Natural killer cell (primary cell): ENCODE results near the gene MEPCE. TPM values are rescaled to one million over a fixed set of nuclear protein-coding genes. Genes with fewer than 3 reads are reported as not detected.

Experiments
- ATAC-seq, 3 donors: fragments of 150-1000 bp in 2 of 3; fragments of 200-7000 bp in 1 of 3; cut with Tn5 transposase; 1 replicate in 1 of 3; 2 replicates in 2 of 3; pipeline ENCODE4 v1.10.0; 2021; ENCODE audit warnings: mild to moderate bottlenecking in 2 of 3, moderate library complexity in 2 of 3
- DNase-seq, 2 donors: peaks; one replicate each; pipeline versions ENCODE4 v3.0.0 to v3.0.0-alpha.2; 2013 to 2021; ENCODE audit warnings: mixed read lengths in 1 of 2
- H3K27ac ChIP-seq: one replicate; pipeline ENCODE4 v1.5.1; 2013; ENCODE audit warnings: mild to moderate bottlenecking, low read length
- H3K27me3 ChIP-seq: one replicate; pipeline ENCODE4 v1.6.1; 2013; ENCODE audit warnings: low read length; ENCODE audit not compliant: control insufficient read depth, insufficient read depth
- H3K36me3 ChIP-seq: one replicate; pipeline ENCODE4 v1.6.1; 2013; ENCODE audit warnings: low read length; ENCODE audit not compliant: control insufficient read depth, insufficient read depth
- H3K4me1 ChIP-seq: one replicate; pipeline ENCODE4 v1.6.1; 2013; ENCODE audit warnings: low read length; ENCODE audit not compliant: control insufficient read depth, insufficient read depth
- H3K4me3 ChIP-seq: one replicate; pipeline ENCODE4 v1.5.1; 2013; ENCODE audit warnings: low read length
- H3K9me3 ChIP-seq: one replicate; pipeline ENCODE4 v1.6.1; 2013; ENCODE audit warnings: low read length; ENCODE audit not compliant: control insufficient read depth, insufficient read depth
- H3K27ac Mint-ChIP-seq, 2 donors: one replicate each; pipeline ENCODE4 v1.8.0; 2022; ENCODE audit warnings: mild to moderate bottlenecking in 2 of 2, mixed read lengths in 2 of 2, moderate library complexity in 1 of 2
- H3K27me3 Mint-ChIP-seq, 2 donors: one replicate each; pipeline ENCODE4 v1.8.0; 2022; ENCODE audit warnings: low read depth in 2 of 2, mixed read lengths in 2 of 2
- H3K36me3 Mint-ChIP-seq: one replicate; pipeline ENCODE4 v1.8.0; 2022; ENCODE audit warnings: mixed read lengths
- H3K4me1 Mint-ChIP-seq, 2 donors: one replicate each; pipeline ENCODE4 v1.8.0; 2022; ENCODE audit warnings: mixed read lengths in 2 of 2
- H3K4me3 Mint-ChIP-seq: one replicate; pipeline ENCODE4 v1.8.0; 2022; ENCODE audit warnings: mild to moderate bottlenecking, moderate library complexity, mixed read lengths
- H3K9me3 Mint-ChIP-seq, 2 donors: one replicate each; pipeline ENCODE4 v1.8.0; 2022; ENCODE audit warnings: mixed read lengths in 2 of 2
- CTCF ChIP-seq: fragments of 200-600 bp; IDR thresholded peaks from one replicate; pipeline ENCODE4 v1.8.0; 2022; ENCODE audit warnings: antibody characterized with exemption
- WGBS: methylation state at CpG from one replicate; pipeline ENCODE4 v1.1.7; 2013; ENCODE audit warnings: missing lambda C conversion rate; ENCODE audit not compliant: insufficient coverage; 5-methylcytosine and 5-hydroxymethylcytosine counted together
- intact Hi-C: fragments of 100-400 bp; cut with micrococcal nuclease; formaldehyde crosslinking; loops from one replicate; pipeline ENCODE4 v1.14.2; 2022
- total RNA-seq, 4 donors: library from RNA; stranded (reverse); fragments of 120-200 nt in 1 of 4; gene quantifications; one replicate each; pipeline versions ENCODE4 v1.2.3 to v1.2.4, GENCODE V29; 2013 to 2022

Gene MEPCE
- total RNA-seq, 3 donors from 2014 or later (not counting 1 experiment from before 2014, with no cell fraction given), result 48.1 to 54.9 (median 54.1) TPM

- H3K9me3 ChIP-seq, result no peaks in the 10 kb centered on the region
- intact Hi-C loops, result no loop called here
- H3K27ac ChIP-seq, result no peak overlapping the region
- no peaks in the 10 kb centered on the region for H3K9me3 Mint-ChIP-seq
- 95% methylated on average over 10 of the region's 11 CpGs for WGBS
- no peaks in the 10 kb centered on the region for H3K36me3 Mint-ChIP-seq
- H3K4me1 Mint-ChIP-seq, result no peaks in the 10 kb centered on the region
- DNase-seq (no peak), ATAC-seq (no peak)
- peaks cover 18% of the 10 kb centered on the region for H3K4me1 ChIP-seq
- no peak overlapping the region for H3K4me3 ChIP-seq
- no peaks in the 10 kb centered on the region for H3K27me3 Mint-ChIP-seq
- H3K27ac Mint-ChIP-seq, result no peak overlapping the region
- TF ChIP-seq CTCF, result no peak
- no peaks in the 10 kb centered on the region for H3K36me3 ChIP-seq
- H3K4me3 Mint-ChIP-seq, result no peak overlapping the region
- H3K27me3 ChIP-seq, result no peaks in the 10 kb centered on the region
Measured at GRCh38 chr7:100441641-100442535, 12.3 kb downstream of the MEPCE start.

- H3K4me3 Mint-ChIP-seq, result no peak overlapping the region
- peaks cover 14% of the 10 kb centered on the region for H3K4me1 ChIP-seq
- no peak overlapping the region for H3K4me3 ChIP-seq
- intact Hi-C loops, result no loop called here
- H3K27ac Mint-ChIP-seq, result no peak overlapping the region
- no peak overlapping the region for H3K27ac ChIP-seq
- no peaks in the 10 kb centered on the region for H3K27me3 Mint-ChIP-seq
- no peaks in the 10 kb centered on the region for H3K27me3 ChIP-seq
- H3K9me3 ChIP-seq, result no peaks in the 10 kb centered on the region
- no peaks in the 10 kb centered on the region for H3K36me3 ChIP-seq
- H3K4me1 Mint-ChIP-seq, result no peaks in the 10 kb centered on the region
- ATAC-seq, result no peak
- no peaks in the 10 kb centered on the region for H3K9me3 Mint-ChIP-seq
- TF ChIP-seq CTCF, result no peak
- DNase-seq, result no peak
- 92% methylated on average over 9 of the region's 9 CpGs for WGBS
- no peaks in the 10 kb centered on the region for H3K36me3 Mint-ChIP-seq
Measured at GRCh38 chr7:100443096-100443840, 13.6 kb downstream of the MEPCE start.

GRCh38 chr7:100444311-100445278 is 15.0 kb downstream of the MEPCE start:
- Histone ChIP-seq H3K27ac (no peak overlapping the region), H3K4me3 (no peak overlapping the region), H3K9me3 (no peaks in the 10 kb centered on the region), H3K27me3 (no peaks in the 10 kb centered on the region), H3K36me3 (no peaks in the 10 kb centered on the region), H3K4me1 (peaks cover 14% of the 10 kb centered on the region)
- WGBS, result 52% methylated on average over 14 of the region's 14 CpGs
- Mint-ChIP-seq H3K9me3 (no peaks in the 10 kb centered on the region), H3K4me1 (no peaks in the 10 kb centered on the region), H3K4me3 (no peak overlapping the region), H3K27me3 (no peaks in the 10 kb centered on the region), H3K27ac (no peak overlapping the region), H3K36me3 (no peaks in the 10 kb centered on the region)
- ATAC-seq, result peak in 1 of 3 donors; percentile 26
- intact Hi-C loops, result no loop called here
- DNase-seq, result no peak
- TF ChIP-seq CTCF, result no peak
